ENCODE data around the gene ZNF444. TPM values are rescaled to one million over a fixed set of nuclear protein-coding genes. Genes with fewer than 3 reads are reported as not detected.

The ZNF444 gene
- total RNA-seq, 1 donor from 2014 or later: 94.9 TPM

- DNase-seq (ENCODE audit: low spot score in 2 of 2): no peak
- intact Hi-C loops (cut with DNase I): no loop called here
- Histone ChIP-seq H3K27me3 (no peaks in the 10 kb centered on the region), H3K4me1 (peaks cover 12 to 42% of the 10 kb centered on the region in 2 donors), H3K4me3 (no peak overlapping the region), H3K36me3 (peaks cover 13 to 19% of the 10 kb centered on the region in 2 donors), H3K9me3 (no peaks in the 10 kb centered on the region), H3K27ac (no peak overlapping the region)
- TF ChIP-seq, protein P1, sequence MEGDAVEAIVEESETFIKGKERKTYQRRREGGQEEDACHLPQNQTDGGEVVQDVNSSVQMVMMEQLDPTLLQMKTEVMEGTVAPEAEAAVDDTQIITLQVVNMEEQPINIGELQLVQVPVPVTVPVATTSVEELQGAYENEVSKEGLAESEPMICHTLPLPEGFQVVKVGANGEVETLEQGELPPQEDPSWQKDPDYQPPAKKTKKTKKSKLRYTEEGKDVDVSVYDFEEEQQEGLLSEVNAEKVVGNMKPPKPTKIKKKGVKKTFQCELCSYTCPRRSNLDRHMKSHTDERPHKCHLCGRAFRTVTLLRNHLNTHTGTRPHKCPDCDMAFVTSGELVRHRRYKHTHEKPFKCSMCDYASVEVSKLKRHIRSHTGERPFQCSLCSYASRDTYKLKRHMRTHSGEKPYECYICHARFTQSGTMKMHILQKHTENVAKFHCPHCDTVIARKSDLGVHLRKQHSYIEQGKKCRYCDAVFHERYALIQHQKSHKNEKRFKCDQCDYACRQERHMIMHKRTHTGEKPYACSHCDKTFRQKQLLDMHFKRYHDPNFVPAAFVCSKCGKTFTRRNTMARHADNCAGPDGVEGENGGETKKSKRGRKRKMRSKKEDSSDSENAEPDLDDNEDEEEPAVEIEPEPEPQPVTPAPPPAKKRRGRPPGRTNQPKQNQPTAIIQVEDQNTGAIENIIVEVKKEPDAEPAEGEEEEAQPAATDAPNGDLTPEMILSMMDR (IDR thresholded peaks at IDR 0.05): no peak
These were observed 34.7 kb upstream of the ZNF444 start for GRCh38 chr19:56106397-56106849.

- no peak for DNase-seq (ENCODE audit: low spot score in 2 of 2)
- H3K9me3 ChIP-seq: no peaks in the 10 kb centered on the region
- intact Hi-C loops (cut with DNase I): no loop called here
- peaks cover 12 to 45% of the 10 kb centered on the region in 2 donors for H3K4me1 ChIP-seq
- H3K27me3 ChIP-seq: no peaks in the 10 kb centered on the region
- TF ChIP-seq, protein P1 (IDR thresholded peaks at IDR 0.05): no peak
- peaks cover 8 to 14% of the 10 kb centered on the region in 2 donors for H3K36me3 ChIP-seq
- no peak overlapping the region for H3K4me3 ChIP-seq
- H3K27ac ChIP-seq: no peak overlapping the region
These were observed 34.1 kb upstream of the ZNF444 start for GRCh38 chr19:56106993-56107392.

- Histone ChIP-seq H3K27me3 (no peaks in the 10 kb centered on the region), H3K9me3 (no peaks in the 10 kb centered on the region), H3K4me3 (peak overlapping the region in 1 of 2 donors; percentile 39), H3K4me1 (peaks cover 12 to 45% of the 10 kb centered on the region in 2 donors), H3K27ac (peak overlapping the region; percentile 8 to 43), H3K36me3 (peaks cover 2 to 6% of the 10 kb centered on the region in 2 donors)
- DNase-seq (ENCODE audit: low spot score in 2 of 2): no peak
- TF ChIP-seq, protein P1 (IDR thresholded peaks at IDR 0.05): no peak
- intact Hi-C loops (cut with DNase I): no loop called here
These were observed 33.3 kb upstream of the ZNF444 start for GRCh38 chr19:56107626-56108351.

DNA sequence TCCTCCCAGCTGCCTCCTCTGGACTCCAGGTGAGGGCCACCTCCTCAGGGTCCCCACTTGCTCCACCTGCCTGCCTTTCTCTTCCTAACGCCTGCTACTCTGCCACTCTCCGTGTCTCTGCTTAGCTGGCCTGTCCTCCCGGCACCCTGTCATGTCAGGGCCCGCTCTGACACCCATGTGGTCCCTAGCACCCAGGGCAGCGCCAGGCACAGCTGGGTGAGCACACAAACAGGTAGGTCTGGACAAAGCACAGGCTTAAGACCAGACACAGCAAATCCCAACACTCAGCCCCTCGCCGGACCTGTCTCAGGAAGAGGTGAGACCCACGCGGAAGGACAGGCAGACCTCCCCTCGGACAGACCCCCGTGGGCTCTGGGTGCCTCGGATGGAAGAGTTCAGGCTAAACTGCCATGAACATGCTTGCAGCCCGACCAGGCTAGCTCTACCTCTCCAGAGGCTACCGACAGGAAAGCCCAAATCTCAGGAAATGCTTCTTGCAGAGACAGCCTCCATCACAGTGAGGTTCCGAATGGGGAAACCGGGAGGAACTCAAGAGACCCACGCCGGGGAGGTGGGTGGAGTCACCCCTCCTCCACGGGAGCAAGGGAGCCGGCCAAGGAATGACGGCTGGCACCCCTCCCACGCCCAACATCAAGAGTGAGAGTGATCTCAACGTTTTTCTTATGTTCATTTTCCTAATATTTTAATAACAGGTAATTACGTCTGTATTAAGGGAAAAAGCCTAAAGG, 32.5 kb upstream of the ZNF444 start:
- no peak for DNase-seq (ENCODE audit: low spot score in 2 of 2)
- Histone ChIP-seq H3K27me3 (no peaks in the 10 kb centered on the region), H3K9me3 (no peaks in the 10 kb centered on the region), H3K4me1 (peaks cover 12 to 45% of the 10 kb centered on the region in 2 donors), H3K36me3 (peaks cover 0 to 2% of the 10 kb centered on the region in 2 donors), H3K27ac (peak overlapping the region; percentile 33 to 43), H3K4me3 (peak overlapping the region; percentile 17 to 39)
- intact Hi-C loops (cut with DNase I): no loop called here
- TF ChIP-seq, protein P1 (IDR thresholded peaks at IDR 0.05): no peak

DNA sequence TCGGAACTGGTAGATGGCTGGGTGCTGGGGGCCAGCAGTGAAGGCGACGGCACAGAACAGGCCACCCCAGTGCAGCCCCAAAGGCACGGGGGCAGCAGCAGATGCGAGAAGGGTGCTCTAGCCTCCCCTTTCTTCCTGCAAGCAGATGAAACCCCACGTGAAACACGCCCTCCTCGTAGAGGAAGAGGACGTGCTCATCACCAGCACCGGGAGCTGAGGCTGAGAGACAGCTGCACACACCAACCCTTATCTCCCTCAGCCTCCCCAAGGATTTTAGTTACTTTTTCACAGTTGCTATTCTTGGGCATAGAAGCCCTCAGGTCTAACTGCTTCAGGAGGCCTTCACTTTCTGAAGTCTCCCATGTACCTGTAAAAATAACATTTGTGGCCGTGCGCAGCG, 31.9 kb upstream of the ZNF444 start:
- no peak for DNase-seq (ENCODE audit: low spot score in 2 of 2)
- H3K27ac ChIP-seq: no peak overlapping the region
- intact Hi-C loops (cut with DNase I): no loop called here
- no peaks in the 10 kb centered on the region for H3K9me3 ChIP-seq
- peak overlapping the region in 1 of 2 donors; percentile 39 for H3K4me3 ChIP-seq
- H3K36me3 ChIP-seq: peaks cover 0 to 2% of the 10 kb centered on the region in 2 donors
- TF ChIP-seq, protein P1 (IDR thresholded peaks at IDR 0.05): no peak
- H3K4me1 ChIP-seq: peaks cover 12 to 45% of the 10 kb centered on the region in 2 donors
- no peaks in the 10 kb centered on the region for H3K27me3 ChIP-seq

Measured in ascending aorta (tissue), 2 donors.